Astrocyte (in vitro differentiated cells and primary cell): ENCODE results near the gene SETD4. TPM values are rescaled to one million over a fixed set of nuclear protein-coding genes. Genes with fewer than 3 reads are reported as not detected.

Source experiments
- DNase-seq: peaks from one replicate; pipeline ENCODE4 v3.0.0-alpha.2; 2010; ENCODE audit warnings: low read depth
- FAIRE-seq: peaks from 2 replicates; lab custom pipeline; 2011; peaks lifted over from hg19 to GRCh38; lab: Jason Lieb, UNC
- H2AFZ ChIP-seq: 2 replicates; pipeline ENCODE4 v1.6.0; 2012; ENCODE audit warnings: low read depth, low read length, inconsistent platforms
- H3K27ac ChIP-seq: 2 replicates; pipeline ENCODE4 v1.5.1; 2011; ENCODE audit warnings: low read depth, low read length, inconsistent platforms
- H3K27me3 ChIP-seq: 2 replicates; pipeline ENCODE4 v1.6.0; 2011; ENCODE audit warnings: low read length, inconsistent platforms; ENCODE audit not compliant: insufficient read depth
- H3K36me3 ChIP-seq: 2 replicates; pipeline ENCODE4 v1.5.1; 2011; ENCODE audit warnings: low read length, inconsistent platforms; ENCODE audit not compliant: insufficient read depth
- H3K4me1 ChIP-seq: 2 replicates; pipeline ENCODE4 v1.5.1; 2011; ENCODE audit warnings: low read length, inconsistent platforms; ENCODE audit not compliant: insufficient read depth
- H3K4me2 ChIP-seq: 2 replicates; pipeline ENCODE4 v1.6.0; 2012; ENCODE audit warnings: low read length, inconsistent platforms
- H3K4me3 ChIP-seq: 2 replicates; pipeline ENCODE4 v1.5.1; 2011; ENCODE audit warnings: low read depth, mild to moderate bottlenecking, low read length, inconsistent platforms; ENCODE audit not compliant: insufficient read depth
- H3K79me2 ChIP-seq: 2 replicates; pipeline ENCODE4 v1.6.0; 2012; ENCODE audit warnings: mild to moderate bottlenecking, low read length, inconsistent platforms; ENCODE audit not compliant: insufficient read depth
- H3K9ac ChIP-seq: 2 replicates; pipeline ENCODE4 v1.6.0; 2012; ENCODE audit warnings: mild to moderate bottlenecking, low read length, inconsistent platforms
- H3K9me3 ChIP-seq: 2 replicates; pipeline ENCODE4 v1.5.1; 2012; ENCODE audit warnings: low read depth, mild to moderate bottlenecking, low read length, inconsistent platforms; ENCODE audit not compliant: insufficient read depth
- H4K20me1 ChIP-seq: 2 replicates; pipeline ENCODE4 v1.6.0; 2012; ENCODE audit warnings: low read length, inconsistent platforms; ENCODE audit not compliant: insufficient read depth
- H3K27ac Mint-ChIP-seq: one replicate; pipeline ENCODE4 v1.8.0; 2021; ENCODE audit warnings: mild to moderate bottlenecking, mixed read lengths; ENCODE audit not compliant: unreplicated experiment
- H3K27me3 Mint-ChIP-seq: one replicate; pipeline ENCODE4 v1.8.0; 2021; ENCODE audit warnings: low read depth, mixed read lengths; ENCODE audit not compliant: unreplicated experiment
- H3K36me3 Mint-ChIP-seq: one replicate; pipeline ENCODE4 v1.8.0; 2021; ENCODE audit warnings: low read depth, mixed read lengths; ENCODE audit not compliant: unreplicated experiment
- H3K4me1 Mint-ChIP-seq: one replicate; pipeline ENCODE4 v1.8.0; 2021; ENCODE audit warnings: low read depth, mixed read lengths; ENCODE audit not compliant: unreplicated experiment
- H3K4me3 Mint-ChIP-seq: one replicate; pipeline ENCODE4 v1.8.0; 2021; ENCODE audit warnings: mild to moderate bottlenecking, moderate library complexity, mixed read lengths; ENCODE audit not compliant: unreplicated experiment
- H3K9me3 Mint-ChIP-seq: one replicate; pipeline ENCODE4 v1.8.0; 2021; ENCODE audit warnings: mild to moderate bottlenecking, mixed read lengths; ENCODE audit not compliant: unreplicated experiment
- CTCF ChIP-seq: IDR thresholded peaks from 2 replicates; pipeline ENCODE4 v1.5.1; 2011; ENCODE audit warnings: low read depth, mild to moderate bottlenecking, inconsistent platforms, low read length, moderate library complexity; ENCODE audit not compliant: insufficient read depth
- EZH2 ChIP-seq: IDR thresholded peaks from 2 replicates; pipeline ENCODE4 v1.6.1; 2012; ENCODE audit warnings: mild to moderate bottlenecking, low read length, inconsistent platforms; ENCODE audit not compliant: insufficient read depth
- total RNA-seq: library from RNA; stranded (reverse); gene quantifications from 2 replicates; pipeline ENCODE4 v1.2.1, GENCODE V29; 2021

SETD4 gene
- total RNA-seq, 1 donor from 2014 or later, result 14.8 TPM

- peaks cover under 1% of the 10 kb centered on the region for H3K4me1 Mint-ChIP-seq
- no peaks in the 10 kb centered on the region for H4K20me1 ChIP-seq
- DNase-seq (no peak), FAIRE-seq (no peak)
- no peak overlapping the region for H3K9ac ChIP-seq
- no peaks in the 10 kb centered on the region for H3K27me3 Mint-ChIP-seq
- no peak overlapping the region for H3K4me3 ChIP-seq
- TF ChIP-seq CTCF, result no peak
- no peak for TF ChIP-seq EZH2
- H2AFZ ChIP-seq, result no peak overlapping the region
- no peaks in the 10 kb centered on the region for H3K4me1 ChIP-seq
- no peak overlapping the region for H3K27ac Mint-ChIP-seq
- no peaks in the 10 kb centered on the region for H3K9me3 Mint-ChIP-seq
- no peak overlapping the region for H3K4me3 Mint-ChIP-seq
- no peak overlapping the region for H3K4me2 ChIP-seq
- no peaks in the 10 kb centered on the region for H3K9me3 ChIP-seq
- H3K36me3 ChIP-seq, result no peaks in the 10 kb centered on the region
- no peaks in the 10 kb centered on the region for H3K79me2 ChIP-seq
- peaks cover under 1% of the 10 kb centered on the region for H3K27me3 ChIP-seq
- peaks cover 3% of the 10 kb centered on the region for H3K36me3 Mint-ChIP-seq
- no peak overlapping the region for H3K27ac ChIP-seq
These were observed 37.2 kb downstream of the SETD4 start for GRCh38 chr21:36023092-36023480.

GRCh38 chr21:36022427-36023091 is 37.8 kb downstream of the SETD4 start:
- Mint-ChIP-seq H3K4me3 (no peak overlapping the region), H3K9me3 (no peaks in the 10 kb centered on the region), H3K36me3 (peaks cover 3% of the 10 kb centered on the region), H3K27ac (no peak overlapping the region), H3K4me1 (no peaks in the 10 kb centered on the region), H3K27me3 (no peaks in the 10 kb centered on the region)
- DNase-seq (no peak), FAIRE-seq (no peak)
- Histone ChIP-seq H3K79me2 (no peaks in the 10 kb centered on the region), H3K36me3 (no peaks in the 10 kb centered on the region), H3K4me2 (no peak overlapping the region), H3K4me3 (no peak overlapping the region), H3K4me1 (no peaks in the 10 kb centered on the region), H3K27me3 (peaks cover 4% of the 10 kb centered on the region), H3K9me3 (no peaks in the 10 kb centered on the region), H4K20me1 (no peaks in the 10 kb centered on the region), H3K9ac (no peak overlapping the region), H3K27ac (no peak overlapping the region), H2AFZ (no peak overlapping the region)
- TF ChIP-seq CTCF (no peak), EZH2 (no peak)

DNA sequence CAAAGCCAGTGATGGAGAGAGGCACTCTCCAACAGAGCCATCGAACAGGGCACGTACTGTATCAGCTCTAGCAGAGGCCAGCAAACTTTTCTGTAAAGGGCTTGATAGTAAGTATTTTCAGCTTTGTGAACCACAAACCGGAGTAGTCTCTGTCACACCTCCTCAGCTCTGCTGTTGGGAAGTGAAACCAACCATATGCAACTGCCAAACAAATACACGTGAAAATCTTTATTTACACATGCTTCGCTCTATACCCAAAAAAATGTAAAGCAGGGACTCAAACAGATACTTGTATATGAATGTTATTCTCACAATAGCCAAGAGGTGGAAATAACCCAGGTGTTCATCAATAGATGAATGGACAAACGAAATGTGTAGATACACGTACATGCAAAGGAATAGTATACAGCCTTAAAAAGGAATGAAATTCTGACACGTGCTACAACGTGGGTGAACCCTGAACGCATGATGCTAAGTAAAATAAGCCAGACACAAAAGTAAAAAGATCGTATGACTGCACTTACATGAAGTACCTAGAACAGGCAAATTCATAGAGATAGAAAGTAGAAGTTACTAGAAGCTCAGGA is 39.0 kb downstream of the SETD4 start:
- H3K36me3 Mint-ChIP-seq, result peaks cover 3% of the 10 kb centered on the region
- Histone ChIP-seq H2AFZ (no peak overlapping the region), H4K20me1 (no peaks in the 10 kb centered on the region), H3K4me3 (no peak overlapping the region), H3K4me1 (no peaks in the 10 kb centered on the region), H3K27ac (no peak overlapping the region), H3K9ac (no peak overlapping the region), H3K4me2 (no peak overlapping the region), H3K36me3 (no peaks in the 10 kb centered on the region), H3K9me3 (no peaks in the 10 kb centered on the region), H3K27me3 (peaks cover 6% of the 10 kb centered on the region), H3K79me2 (no peaks in the 10 kb centered on the region)
- no peak overlapping the region for H3K27ac Mint-ChIP-seq
- H3K9me3 Mint-ChIP-seq, result no peaks in the 10 kb centered on the region
- TF ChIP-seq EZH2, result no peak
- no peak for TF ChIP-seq CTCF
- H3K4me3 Mint-ChIP-seq, result no peak overlapping the region
- no peaks in the 10 kb centered on the region for H3K4me1 Mint-ChIP-seq
- DNase-seq, result no peak
- peaks cover under 1% of the 10 kb centered on the region for H3K27me3 Mint-ChIP-seq
- FAIRE-seq, result no peak
